Heart left ventricle (tissue), 13 donors: ENCODE measurements around the gene CERCAM.

Experiments used
- CTCF ChIP-seq, 12 donors: fragments of 200-600 bp; sonication (generic) in 4 of 12; IDR thresholded peaks; one replicate each; pipeline versions ENCODE4 v1.5.0 to v1.8.0; 2018 to 2022; ENCODE audit warnings: antibody characterized with exemption in 12 of 12, mild to moderate bottlenecking in 5 of 12
- POLR2A ChIP-seq, 2 donors: fragments of 450-650 bp; IDR thresholded peaks; one replicate each; pipeline ENCODE4 v1.6.1; 2017; ENCODE audit warnings: antibody characterized with exemption in 2 of 2, mild to moderate bottlenecking in 2 of 2, moderate library complexity in 2 of 2
- donor health status: ischemic (EF 13 %, LVEDD 7.1; RV severe dilation, severe dysfunction).
- donor health status: DM: no; HTN: yes; CAD: no.
- donor health status: DM: no; HTN: no; CAD: no.
- donor health status: ischemic (EF 25% LVEDD 6.9; RV normal size, moderate dysfunction).
- donor health status: ischemic (EF 25% LVEDD 5.7; RV mildly dilated, moderate dysfunction).
- donor health status: ischemic (EF 35%, LVEDD 5.7; RV mildly dilated, moderate dysfunction).
- donor health status: nonischemic (EF 11% LVEDD 7.7; RV severe dilation, severe dysfunction).
- donor health status: DM: yes; HTN: yes; CAD: no.
- donor health status: PGD.
- donor health status: ischemic (EF 29% LVEDD 5.4; RV normal size, mild dysfunction).
- donor health status: nonischemic (EF 23%, LVEDD 6.1; RV moderate dilation, normal function).

DNA sequence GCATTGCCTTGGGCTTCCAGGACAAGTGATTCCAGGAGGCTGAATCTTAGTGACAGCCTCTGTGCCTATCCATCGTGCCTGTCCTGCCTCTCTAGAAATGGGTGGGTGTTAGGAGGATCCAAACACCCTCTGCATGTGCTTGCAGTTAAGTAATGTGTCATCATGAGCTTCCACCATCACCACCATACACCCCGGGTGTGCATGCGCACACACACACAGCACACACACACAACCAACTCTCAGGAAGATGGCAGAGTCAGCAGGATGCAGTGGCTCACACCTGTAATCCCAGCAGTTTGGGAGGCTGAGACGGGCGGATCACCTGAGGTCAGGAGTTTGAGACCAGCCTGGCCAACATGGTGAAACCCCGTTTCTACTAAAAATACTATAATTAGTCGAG lies 22.8 kb upstream of the CERCAM start:
- TF ChIP-seq CTCF (IDR thresholded peaks at IDR 0.05), result no peak
- TF ChIP-seq POLR2A (IDR thresholded peaks at IDR 0.05), result no peak
